Mucosa of descending colon (tissue), 3 donors: ENCODE results near the gene GJA9. TPM values are rescaled to one million over a fixed set of nuclear protein-coding genes. Genes with fewer than 3 reads are reported as not detected.

ENCODE experiments used
- ATAC-seq: fragments of 200-7000 bp; cut with Tn5 transposase; one replicate; pipeline ENCODE4 v1.9.1; 2020; ENCODE audit warnings: mild to moderate bottlenecking, moderate library complexity
- DNase-seq, 3 donors: peaks; one replicate each; pipeline ENCODE4 v3.0.0-alpha.2; 2020
- H3K36me3 ChIP-seq: fragments of 200-600 bp; one replicate; pipeline ENCODE4 v1.8.0; 2021; ENCODE audit warnings: low read depth, mild to moderate bottlenecking
- H3K4me1 ChIP-seq: fragments of 200-600 bp; one replicate; pipeline ENCODE4 v1.8.0; 2021; ENCODE audit warnings: low read depth, mild to moderate bottlenecking
- H3K4me3 ChIP-seq: fragments of 200-600 bp; one replicate; pipeline ENCODE4 v1.8.0; 2021; ENCODE audit warnings: mild to moderate bottlenecking
- H3K9me3 ChIP-seq: fragments of 200-600 bp; one replicate; pipeline ENCODE4 v1.8.0; 2021; ENCODE audit warnings: mild to moderate bottlenecking
- intact Hi-C, 2 donors: fragments of 100-400 bp; cut with DNase I in 1 of 2; cut with micrococcal nuclease in 1 of 2; formaldehyde crosslinking; loops; one replicate each; pipeline versions ENCODE4 v1.11.0 to v1.11.1; 2022; cut with DNase I, micrococcal nuclease
- total RNA-seq, 3 donors: library from RNA; stranded (reverse); fragmentation: NEBNext Ultra II Directional in 2 of 3; extraction: Animal tissue kit (Norgen Biotek cat#: 25700) in 2 of 3; gene quantifications; one replicate each; pipeline versions ENCODE4 v1.2.1 to v1.2.4, GENCODE V29; 2021 to 2023
- TF ChIP-seq, protein P1 (sequence below): fragments of 200-600 bp; IDR thresholded peaks from one replicate; pipeline ENCODE4 v1.8.0; 2022; ENCODE audit warnings: antibody characterized with exemption, mild to moderate bottlenecking
- donor health status: DM: no; HTN: no; CAD: no; lungs with moderate emphysema.
- donor health status: DM: no; HTN: no; CAD: no.
- donor health status: DM: no; HTN: yes; CAD: no.

Gene GJA9
- total RNA-seq, 3 donors from 2014 or later = 0.65 to 2.7 (median 1.2) TPM

DNA sequence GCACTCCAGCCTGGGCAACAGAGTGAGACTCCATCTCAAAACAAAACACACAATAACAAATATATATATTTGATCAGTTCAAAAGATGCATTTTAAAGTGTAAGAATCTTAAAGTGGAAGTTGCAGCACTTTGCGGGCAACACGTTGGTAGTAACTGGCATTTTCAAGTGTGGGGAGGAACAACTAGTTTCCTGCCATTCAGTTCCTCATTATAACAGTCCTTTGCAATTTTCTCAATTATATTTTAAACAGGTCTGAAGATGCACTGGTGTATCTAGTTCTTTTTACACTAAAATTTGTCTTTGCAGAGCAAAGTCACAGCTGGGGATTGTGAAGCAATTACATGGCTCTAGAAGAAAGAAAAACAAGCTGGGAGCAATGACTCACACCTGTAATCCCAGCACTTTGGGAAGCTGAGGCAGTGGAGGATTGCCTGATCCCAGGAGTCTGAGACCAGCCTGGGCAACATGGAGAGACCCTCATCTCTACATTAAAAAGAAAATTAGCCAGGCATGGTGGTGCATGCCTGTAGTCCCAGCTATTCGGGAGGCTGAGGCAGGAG is 47.1 kb downstream of the GJA9 start:
- DNase-seq (no peak), ATAC-seq (no peak)
- H3K9me3 ChIP-seq = no peaks in the 10 kb centered on the region
- no peaks in the 10 kb centered on the region for H3K36me3 ChIP-seq
- intact Hi-C loops = loop anchor here in 1 of 2 donors (10.0 kb wide), 1 partner anchor 790 kb away; the partner anchor contains the start of gene POU3F1
- TF ChIP-seq, protein P1, sequence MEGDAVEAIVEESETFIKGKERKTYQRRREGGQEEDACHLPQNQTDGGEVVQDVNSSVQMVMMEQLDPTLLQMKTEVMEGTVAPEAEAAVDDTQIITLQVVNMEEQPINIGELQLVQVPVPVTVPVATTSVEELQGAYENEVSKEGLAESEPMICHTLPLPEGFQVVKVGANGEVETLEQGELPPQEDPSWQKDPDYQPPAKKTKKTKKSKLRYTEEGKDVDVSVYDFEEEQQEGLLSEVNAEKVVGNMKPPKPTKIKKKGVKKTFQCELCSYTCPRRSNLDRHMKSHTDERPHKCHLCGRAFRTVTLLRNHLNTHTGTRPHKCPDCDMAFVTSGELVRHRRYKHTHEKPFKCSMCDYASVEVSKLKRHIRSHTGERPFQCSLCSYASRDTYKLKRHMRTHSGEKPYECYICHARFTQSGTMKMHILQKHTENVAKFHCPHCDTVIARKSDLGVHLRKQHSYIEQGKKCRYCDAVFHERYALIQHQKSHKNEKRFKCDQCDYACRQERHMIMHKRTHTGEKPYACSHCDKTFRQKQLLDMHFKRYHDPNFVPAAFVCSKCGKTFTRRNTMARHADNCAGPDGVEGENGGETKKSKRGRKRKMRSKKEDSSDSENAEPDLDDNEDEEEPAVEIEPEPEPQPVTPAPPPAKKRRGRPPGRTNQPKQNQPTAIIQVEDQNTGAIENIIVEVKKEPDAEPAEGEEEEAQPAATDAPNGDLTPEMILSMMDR = no peak
- no peaks in the 10 kb centered on the region for H3K4me1 ChIP-seq
- H3K4me3 ChIP-seq = no peak overlapping the region

DNA sequence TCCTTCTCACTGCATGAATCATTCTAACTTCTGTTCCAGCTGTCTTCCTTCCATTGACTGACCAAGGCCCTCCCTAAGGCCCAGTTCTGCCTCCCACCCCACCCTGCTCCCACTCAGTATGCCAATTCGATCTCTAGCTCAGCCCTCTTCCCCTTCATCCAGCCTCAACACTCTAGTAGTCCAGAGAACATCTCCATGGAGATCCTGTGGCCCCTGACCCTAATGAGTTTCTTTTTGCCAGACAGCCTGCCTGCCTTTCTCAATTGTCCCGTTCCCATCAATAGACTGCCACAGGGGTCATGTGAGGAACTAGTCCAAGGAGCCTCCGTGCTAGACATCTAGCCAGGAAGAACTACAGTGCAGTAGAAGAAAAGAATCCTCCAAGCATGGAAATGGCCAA is 48.2 kb downstream of the GJA9 start:
- Histone ChIP-seq H3K4me3 (no peak overlapping the region), H3K9me3 (no peaks in the 10 kb centered on the region), H3K36me3 (no peaks in the 10 kb centered on the region), H3K4me1 (no peaks in the 10 kb centered on the region)
- TF ChIP-seq, protein P1 = no peak
- no peak for ATAC-seq
- DNase-seq = no peak
- intact Hi-C loops = loop anchor here in 1 of 2 donors (10.0 kb wide), 1 partner anchor 788 kb away; the partner anchor contains the start of gene POU3F1

DNA sequence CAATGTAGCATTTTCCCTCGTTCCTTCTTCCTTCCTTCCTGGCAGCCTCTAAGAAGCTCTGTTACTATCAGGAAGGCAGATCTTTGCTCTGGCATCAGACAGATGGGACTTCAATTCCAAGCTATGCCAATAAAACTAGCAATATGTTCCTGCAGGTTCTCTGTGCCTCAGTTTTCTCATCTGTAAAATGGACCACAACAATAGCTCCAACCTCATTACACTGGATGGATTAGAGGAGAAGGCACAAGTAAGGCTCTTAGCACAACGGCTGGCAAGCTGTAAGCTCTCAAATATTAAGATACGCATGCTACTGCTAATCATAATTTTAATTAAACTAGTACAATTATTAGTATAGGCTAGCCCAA is 49.0 kb downstream of the GJA9 start:
- H3K4me1 ChIP-seq = no peaks in the 10 kb centered on the region
- ATAC-seq (no peak), DNase-seq (no peak)
- H3K36me3 ChIP-seq = no peaks in the 10 kb centered on the region
- TF ChIP-seq, protein P1 = no peak
- no peak overlapping the region for H3K4me3 ChIP-seq
- no peaks in the 10 kb centered on the region for H3K9me3 ChIP-seq
- intact Hi-C loops = loop anchor here in 1 of 2 donors (10.0 kb wide), 1 partner anchor 788 kb away; the partner anchor contains the start of gene POU3F1

DNA sequence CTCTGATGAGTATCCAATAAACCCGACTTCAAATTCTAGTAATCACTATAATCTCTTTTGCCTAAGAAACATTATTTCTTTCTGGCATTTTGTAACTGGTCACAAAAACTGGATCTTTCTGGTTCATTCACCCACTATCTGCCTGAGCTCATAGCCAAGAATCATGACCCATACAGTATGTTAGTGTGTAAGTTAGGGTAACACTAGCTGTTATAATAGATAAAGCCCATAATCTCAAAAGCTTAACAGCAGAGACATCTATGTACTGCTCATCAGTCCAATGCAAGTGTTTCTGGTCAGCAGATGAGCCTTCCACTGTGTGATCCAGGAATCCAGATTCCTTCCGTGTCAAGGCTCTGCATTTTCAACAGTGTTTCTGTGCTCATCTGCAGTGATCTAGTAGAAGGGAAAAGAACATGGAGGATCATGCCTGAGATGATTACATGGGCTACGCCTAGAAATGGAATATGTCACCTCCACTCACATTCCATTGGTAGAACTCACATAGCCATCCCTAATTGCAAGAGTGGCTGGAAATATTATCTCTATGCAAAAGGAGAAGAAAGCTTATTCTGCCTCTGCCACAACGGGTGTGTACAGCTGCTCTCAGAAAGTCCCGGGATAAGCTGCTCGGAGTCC is 49.5 kb downstream of the GJA9 start:
- no peak overlapping the region for H3K4me3 ChIP-seq
- H3K9me3 ChIP-seq = no peaks in the 10 kb centered on the region
- H3K4me1 ChIP-seq = no peaks in the 10 kb centered on the region
- no peaks in the 10 kb centered on the region for H3K36me3 ChIP-seq
- ATAC-seq = no peak
- no peak for DNase-seq
- TF ChIP-seq, protein P1 = no peak
- intact Hi-C loops = loop anchor here in 1 of 2 donors (10.0 kb wide), 1 partner anchor 787 kb away; the partner anchor contains the start of gene POU3F1

DNA sequence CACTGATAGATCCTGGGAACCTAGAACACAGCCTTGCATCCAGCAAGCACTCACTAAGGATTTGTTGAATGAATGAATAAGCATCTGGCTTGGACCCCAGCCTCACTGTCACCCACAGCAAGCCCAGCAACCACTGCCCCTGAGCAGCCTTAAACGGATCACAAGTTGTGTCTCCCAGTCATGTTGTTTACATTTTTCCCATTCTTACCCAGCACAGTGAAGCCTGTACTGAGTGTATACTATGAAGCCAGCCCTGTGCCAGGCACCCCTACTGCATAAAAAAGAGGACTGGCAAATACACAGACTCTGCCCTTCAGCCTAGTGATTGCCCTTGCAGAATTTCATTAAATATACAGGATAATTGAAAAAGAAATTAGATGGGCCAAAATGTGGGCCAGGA is 52.0 kb downstream of the GJA9 start:
- Histone ChIP-seq H3K4me3 (no peak overlapping the region), H3K36me3 (no peaks in the 10 kb centered on the region), H3K9me3 (no peaks in the 10 kb centered on the region), H3K4me1 (no peaks in the 10 kb centered on the region)
- DNase-seq (no peak), ATAC-seq (no peak)
- TF ChIP-seq, protein P1 = no peak
- intact Hi-C loops = no loop called here
